SJCRH30 (cell line): ENCODE results near the gene BICD1. TPM values are rescaled to one million over a fixed set of nuclear protein-coding genes. Genes with fewer than 3 reads are reported as not detected.

Source experiments
- DNase-seq, 2 experiments: peaks; one replicate each; pipeline ENCODE4 v3.0.0-alpha.2; 2015 to 2020
- H3K27ac ChIP-seq: fragments of 250-450 bp; sonication (Bioruptor Pico); 2 replicates; pipeline ENCODE4 v1.5.1; 2020; ENCODE audit warnings: mild to moderate bottlenecking, moderate library complexity
- H3K27me3 ChIP-seq: fragments of 250-450 bp; sonication (Bioruptor Pico); 2 replicates; pipeline ENCODE4 v1.5.1; 2020; ENCODE audit warnings: mild to moderate bottlenecking, moderate library complexity
- H3K36me3 ChIP-seq: fragments of 250-450 bp; sonication (Bioruptor Pico); 2 replicates; pipeline ENCODE4 v1.5.1; 2020; ENCODE audit warnings: mild to moderate bottlenecking, moderate library complexity
- H3K4me1 ChIP-seq: fragments of 250-450 bp; sonication (Bioruptor Pico); 2 replicates; pipeline ENCODE4 v1.5.1; 2020; ENCODE audit warnings: mild to moderate bottlenecking, moderate library complexity
- H3K4me3 ChIP-seq: fragments of 250-450 bp; sonication (Bioruptor Pico); 2 replicates; pipeline ENCODE4 v1.5.1; 2020; ENCODE audit warnings: mild to moderate bottlenecking, moderate library complexity
- H3K9me3 ChIP-seq: fragments of 250-450 bp; sonication (Bioruptor Pico); replicated peaks from 2 replicates; pipeline ENCODE4 v1.5.1; 2020; ENCODE audit warnings: mild to moderate bottlenecking, moderate library complexity
- total RNA-seq: library from RNA; depleted of rRNA; stranded (reverse); fragments of >200 nt; shearing (Covaris generic); gene quantifications from 2 replicates; pipeline ENCODE4 v1.2.3, GENCODE V29; 2014

The BICD1 gene
- total RNA-seq, 1 experiment from 2014 or later = 10.8 TPM

DNA sequence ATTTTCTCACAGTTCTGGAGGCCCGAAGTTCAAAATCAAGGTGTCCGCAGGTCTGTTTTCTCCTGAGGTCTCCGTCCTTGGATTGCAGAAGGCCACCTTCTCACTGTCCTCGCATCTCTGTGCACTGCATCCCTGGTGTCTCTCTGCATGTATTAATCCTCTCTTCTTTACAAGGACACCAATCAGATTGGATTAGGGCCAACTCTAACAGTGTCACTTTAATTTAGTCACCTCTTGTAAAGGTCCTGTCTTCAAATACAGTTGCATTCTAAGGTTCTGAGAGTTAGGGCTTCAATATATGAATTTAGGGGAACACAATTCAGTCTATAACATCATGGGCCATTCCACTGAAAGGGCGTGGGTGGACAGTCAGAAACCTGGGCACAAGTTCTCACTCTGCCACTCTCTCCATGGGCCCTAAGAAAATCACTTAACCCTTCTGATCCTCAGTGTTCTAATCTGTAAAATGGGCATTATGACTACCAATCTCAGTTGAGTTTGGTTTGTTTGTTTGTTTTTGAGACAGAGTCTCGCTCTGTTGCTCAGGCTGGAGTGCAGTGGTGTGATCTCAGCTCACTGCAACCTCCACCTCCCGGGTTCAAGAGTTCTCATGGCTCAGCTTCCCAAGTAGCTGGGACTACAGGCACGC is 251.1 kb downstream of the BICD1 start:
- no peak for DNase-seq
- Histone ChIP-seq H3K27ac (no peak overlapping the region), H3K4me1 (no peaks in the 10 kb centered on the region), H3K4me3 (no peak overlapping the region), H3K9me3 (no peaks in the 10 kb centered on the region), H3K27me3 (no peaks in the 10 kb centered on the region), H3K36me3 (no peaks in the 10 kb centered on the region)

DNA sequence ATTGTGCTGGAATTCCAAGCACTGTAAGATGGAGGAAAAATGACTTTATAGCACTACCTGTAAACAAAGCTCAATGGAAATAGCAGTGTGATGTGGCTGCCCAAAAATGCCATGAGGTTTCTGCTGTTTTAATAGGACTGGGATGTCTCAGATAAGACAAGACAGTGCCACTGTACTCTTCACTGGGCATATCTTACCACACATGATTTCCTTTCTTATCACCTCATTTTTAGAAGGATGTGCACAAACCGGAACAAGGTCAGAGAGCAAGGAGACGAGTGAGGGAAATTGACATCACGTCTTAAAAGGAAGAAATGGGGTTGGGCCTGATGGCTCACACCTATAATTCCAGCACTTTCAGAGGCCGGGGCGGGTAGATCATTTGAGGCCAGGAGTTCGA is 254.3 kb downstream of the BICD1 start:
- Histone ChIP-seq H3K9me3 (no peaks in the 10 kb centered on the region), H3K4me3 (no peak overlapping the region), H3K27me3 (no peaks in the 10 kb centered on the region), H3K27ac (no peak overlapping the region), H3K4me1 (no peaks in the 10 kb centered on the region), H3K36me3 (no peaks in the 10 kb centered on the region)
- no peak for DNase-seq

DNA sequence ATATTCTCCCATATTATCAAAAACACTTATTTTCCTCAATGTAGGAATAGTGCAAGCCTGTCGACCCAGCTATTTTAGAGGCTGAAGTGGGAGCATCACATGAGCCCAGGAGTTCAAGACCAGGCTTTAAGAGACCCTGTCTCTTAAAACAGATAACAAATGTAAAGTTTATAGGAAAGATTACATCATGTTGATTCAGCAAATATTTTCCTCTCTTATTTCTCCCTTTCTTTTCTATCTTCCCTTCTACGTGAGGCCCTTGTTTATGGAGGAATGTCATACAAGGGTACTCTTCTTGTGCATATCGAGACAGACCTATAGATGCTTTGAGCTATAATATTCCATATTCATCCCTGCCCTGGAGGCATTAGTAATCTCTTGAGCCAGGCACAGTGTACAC is 256.2 kb downstream of the BICD1 start:
- Histone ChIP-seq H3K9me3 (no peaks in the 10 kb centered on the region), H3K27ac (no peak overlapping the region), H3K27me3 (no peaks in the 10 kb centered on the region), H3K36me3 (no peaks in the 10 kb centered on the region), H3K4me1 (no peaks in the 10 kb centered on the region), H3K4me3 (no peak overlapping the region)
- DNase-seq = no peak

DNA sequence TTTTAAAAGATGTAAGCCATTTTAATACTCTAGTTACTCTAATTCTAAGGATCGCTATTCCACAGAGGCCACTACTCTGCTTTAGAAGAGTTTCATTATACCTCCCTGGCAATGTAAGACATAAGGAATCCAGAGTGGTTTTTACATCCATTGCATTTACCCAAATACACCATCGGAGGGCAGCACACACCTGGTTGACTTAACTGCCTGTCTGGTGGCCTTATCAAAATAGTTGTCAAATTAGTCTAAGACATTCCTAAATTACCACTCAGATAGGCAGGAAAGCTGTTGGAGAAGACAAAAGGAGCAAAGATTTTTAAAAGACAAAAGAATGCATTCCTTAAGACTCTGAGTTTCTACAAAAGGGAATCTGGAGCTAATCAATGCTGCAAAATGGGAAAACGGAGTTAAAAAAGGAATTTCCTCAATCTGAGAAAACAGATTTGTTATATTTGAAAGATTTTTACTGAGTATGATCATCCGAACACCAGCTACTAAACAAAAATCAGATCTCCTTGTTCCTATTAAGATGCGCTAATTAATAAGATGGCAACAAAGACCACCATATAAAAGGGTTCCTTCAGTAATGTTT is 258.9 kb downstream of the BICD1 start:
- Histone ChIP-seq H3K4me1 (no peaks in the 10 kb centered on the region; the same call in 1 of the 2 replicates), H3K36me3 (no peaks in the 10 kb centered on the region), H3K4me3 (no peak overlapping the region), H3K27me3 (no peaks in the 10 kb centered on the region), H3K9me3 (no peaks in the 10 kb centered on the region), H3K27ac (no peak overlapping the region)
- peak; percentile 46 to 84 for DNase-seq

DNA sequence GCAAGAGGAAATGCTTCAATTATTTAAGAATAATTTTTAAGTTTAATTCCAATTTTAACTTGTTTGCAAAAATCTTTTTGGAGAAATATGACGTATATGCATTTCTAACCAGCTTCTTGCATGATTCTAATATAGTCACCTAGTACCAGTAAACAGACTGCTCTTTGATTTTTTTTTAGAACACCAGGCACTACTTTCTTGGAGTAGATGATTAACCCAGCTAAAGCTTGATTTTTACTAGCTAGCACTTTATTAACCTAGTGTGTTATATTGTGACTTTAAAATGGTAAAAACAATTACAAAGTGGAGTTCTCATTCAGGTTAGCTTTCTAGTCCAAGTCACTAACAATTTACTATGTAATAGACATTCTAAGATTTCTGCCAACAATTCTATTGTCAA is 260.1 kb downstream of the BICD1 start:
- Histone ChIP-seq H3K27me3 (no peaks in the 10 kb centered on the region), H3K36me3 (no peaks in the 10 kb centered on the region), H3K4me1 (no peaks in the 10 kb centered on the region; the same call in 1 of the 2 replicates), H3K9me3 (no peaks in the 10 kb centered on the region), H3K4me3 (no peak overlapping the region), H3K27ac (no peak overlapping the region)
- no peak for DNase-seq

DNA sequence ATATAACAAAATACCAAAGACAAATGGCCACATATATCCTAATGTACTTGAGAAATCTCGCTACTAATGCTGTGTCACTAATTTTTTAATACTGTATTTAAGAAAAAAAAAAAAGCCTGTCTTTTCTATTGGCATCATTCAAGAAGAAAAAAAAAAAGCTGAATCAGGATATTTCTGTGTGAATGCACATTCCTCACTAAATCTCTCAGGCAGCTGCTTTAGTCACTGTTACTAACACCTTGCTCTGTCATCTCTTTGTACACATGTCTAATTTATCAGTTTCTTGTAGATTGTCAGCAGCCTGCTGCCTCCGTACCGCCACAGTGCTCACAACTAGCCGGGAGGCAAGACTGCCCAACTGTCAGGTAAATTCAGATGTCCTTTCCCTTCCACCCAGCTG is 260.7 kb downstream of the BICD1 start:
- H3K4me3 ChIP-seq = no peak overlapping the region
- H3K36me3 ChIP-seq = no peaks in the 10 kb centered on the region
- no peaks in the 10 kb centered on the region for H3K9me3 ChIP-seq
- H3K27ac ChIP-seq = no peak overlapping the region
- H3K4me1 ChIP-seq = no peaks in the 10 kb centered on the region; the same call in 1 of the 2 replicates
- DNase-seq = no peak
- H3K27me3 ChIP-seq = no peaks in the 10 kb centered on the region

GRCh38 chr12:32369202-32369601 is 262.6 kb downstream of the BICD1 start:
- H3K4me1 ChIP-seq = no peaks in the 10 kb centered on the region; the same call in 1 of the 2 replicates
- DNase-seq = peak; percentile 52 to 63

GRCh38 chr12:32377344-32378055 is 270.9 kb downstream of the BICD1 start:
- no peaks in the 10 kb centered on the region for H3K27me3 ChIP-seq
- no peak overlapping the region for H3K4me3 ChIP-seq
- no peaks in the 10 kb centered on the region for H3K9me3 ChIP-seq
- no peak for DNase-seq
- H3K36me3 ChIP-seq = no peaks in the 10 kb centered on the region
- H3K27ac ChIP-seq = no peak overlapping the region
- no peaks in the 10 kb centered on the region for H3K4me1 ChIP-seq

More at GRCh38 chr12:32369202-32369601, 262.6 kb downstream of the BICD1 start:
- Histone ChIP-seq H3K4me3 (no peak overlapping the region), H3K36me3 (no peaks in the 10 kb centered on the region), H3K9me3 (no peaks in the 10 kb centered on the region), H3K27me3 (no peaks in the 10 kb centered on the region), H3K27ac (no peak overlapping the region)

- Histone ChIP-seq H3K4me3 (no peak overlapping the region), H3K36me3 (no peaks in the 10 kb centered on the region), H3K27ac (no peak overlapping the region), H3K27me3 (no peaks in the 10 kb centered on the region), H3K9me3 (no peaks in the 10 kb centered on the region), H3K4me1 (no peaks in the 10 kb centered on the region)
- no peak for DNase-seq
Observed at GRCh38 chr12:32379213-32379612, 272.6 kb downstream of the BICD1 start.

DNA sequence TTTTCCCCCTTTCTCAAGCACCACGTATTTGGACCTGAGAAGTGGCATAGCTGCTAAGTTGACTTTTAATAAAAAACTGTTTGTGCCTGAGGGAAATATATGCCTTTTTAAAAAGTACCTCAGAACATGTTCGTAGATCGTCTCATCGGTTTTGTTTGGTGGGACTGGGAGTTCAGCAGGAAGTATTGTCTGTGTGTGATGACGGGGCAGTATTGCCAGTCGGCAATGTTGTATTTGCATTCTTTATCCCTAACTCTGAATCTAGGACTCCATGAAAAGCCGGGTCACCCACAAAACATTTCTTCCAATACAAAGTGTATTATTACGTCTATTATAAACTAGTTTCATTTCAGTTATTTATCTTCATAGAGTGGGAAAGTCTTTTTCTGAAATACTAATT is 273.0 kb downstream of the BICD1 start:
- H3K4me1 ChIP-seq = no peaks in the 10 kb centered on the region
- no peak overlapping the region for H3K27ac ChIP-seq
- H3K4me3 ChIP-seq = no peak overlapping the region
- no peaks in the 10 kb centered on the region for H3K36me3 ChIP-seq
- no peaks in the 10 kb centered on the region for H3K27me3 ChIP-seq
- H3K9me3 ChIP-seq = no peaks in the 10 kb centered on the region
- DNase-seq = no peak

GRCh38 chr12:32382226-32382625 is 275.6 kb downstream of the BICD1 start:
- no peaks in the 10 kb centered on the region for H3K9me3 ChIP-seq
- DNase-seq = no peak
- no peaks in the 10 kb centered on the region for H3K4me1 ChIP-seq
- H3K36me3 ChIP-seq = no peaks in the 10 kb centered on the region
- no peak overlapping the region for H3K4me3 ChIP-seq
- no peaks in the 10 kb centered on the region for H3K27me3 ChIP-seq
- H3K27ac ChIP-seq = no peak overlapping the region

DNA sequence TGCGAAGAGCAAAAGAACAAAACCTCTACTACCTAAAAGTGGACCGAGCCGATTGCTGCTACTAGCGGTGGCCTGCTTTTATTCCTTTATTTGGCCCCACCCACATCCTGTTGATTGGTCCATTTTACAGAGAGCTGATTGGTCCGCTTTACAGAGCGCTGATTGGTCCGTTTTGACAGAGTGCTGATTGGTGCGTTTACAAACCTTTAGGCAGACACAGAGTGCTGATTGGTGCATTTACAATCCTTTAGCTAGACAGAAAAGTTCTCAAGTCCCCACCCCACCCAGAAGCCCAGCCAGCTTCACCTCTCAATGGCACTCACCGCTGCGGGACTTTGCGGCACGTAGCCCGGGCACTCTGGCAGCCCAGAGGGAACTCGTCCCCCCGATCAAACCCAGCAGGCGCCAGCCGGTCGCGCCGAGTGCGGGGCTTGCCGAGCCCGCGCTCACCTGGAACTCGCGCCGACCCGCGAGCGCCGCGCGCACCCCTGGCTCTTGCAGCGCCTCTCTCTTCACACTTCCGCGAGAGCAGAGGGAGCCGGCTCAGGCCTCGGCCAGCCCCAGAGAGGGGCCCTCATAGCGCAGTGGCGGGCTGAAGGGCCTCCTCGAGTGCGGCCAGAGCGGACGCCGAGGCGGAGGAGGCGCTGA is 284.0 kb downstream of the BICD1 start:
- H3K36me3 ChIP-seq = no peaks in the 10 kb centered on the region
- no peaks in the 10 kb centered on the region for H3K4me1 ChIP-seq
- no peak overlapping the region for H3K27ac ChIP-seq
- DNase-seq = no peak
- H3K27me3 ChIP-seq = no peaks in the 10 kb centered on the region
- no peaks in the 10 kb centered on the region for H3K9me3 ChIP-seq
- H3K4me3 ChIP-seq = no peak overlapping the region

DNA sequence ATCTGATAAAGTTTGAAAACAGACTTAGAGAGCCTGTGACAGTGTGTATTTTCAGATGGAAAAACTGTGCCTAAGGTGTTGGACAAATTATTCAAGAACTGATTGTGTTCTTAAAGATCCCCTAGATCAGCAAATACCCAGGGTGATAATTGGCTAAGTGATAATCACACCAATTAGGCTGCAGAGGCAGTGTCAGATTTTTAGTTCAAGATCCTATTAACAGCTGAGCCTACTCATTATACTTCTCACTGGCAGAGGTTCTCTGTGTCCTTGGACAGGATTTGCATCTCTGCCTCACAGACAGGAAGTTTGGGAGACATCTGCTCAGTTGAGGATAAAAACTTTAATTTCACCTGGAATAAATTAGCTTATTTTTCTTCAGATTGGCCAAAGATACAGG is 288.4 kb downstream of the BICD1 start:
- H3K4me3 ChIP-seq = no peak overlapping the region
- no peak overlapping the region for H3K27ac ChIP-seq
- no peak for DNase-seq
- H3K9me3 ChIP-seq = no peaks in the 10 kb centered on the region
- H3K27me3 ChIP-seq = no peaks in the 10 kb centered on the region
- H3K4me1 ChIP-seq = no peaks in the 10 kb centered on the region
- no peaks in the 10 kb centered on the region for H3K36me3 ChIP-seq

DNA sequence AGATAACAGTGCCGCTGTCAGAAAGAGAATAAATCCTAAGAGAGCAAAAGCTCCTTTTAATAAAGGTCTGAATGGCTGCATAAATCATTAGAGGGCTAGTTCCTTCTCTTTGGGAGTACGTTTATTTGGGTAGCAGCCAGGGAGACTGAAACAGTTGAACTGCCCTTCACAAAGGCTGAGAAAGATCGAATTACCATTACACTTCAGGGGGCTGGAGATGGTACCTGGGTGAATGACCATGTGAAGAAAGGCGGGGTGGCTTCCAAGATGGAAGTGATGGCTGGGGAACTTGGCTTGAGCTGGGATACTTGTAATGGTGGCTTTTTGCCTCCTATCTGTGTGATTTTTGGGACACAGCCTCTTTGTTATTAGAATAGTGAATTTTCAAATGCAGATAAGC is 291.0 kb downstream of the BICD1 start:
- Histone ChIP-seq H3K9me3 (no peaks in the 10 kb centered on the region), H3K4me3 (no peak overlapping the region), H3K27me3 (no peaks in the 10 kb centered on the region), H3K36me3 (no peaks in the 10 kb centered on the region), H3K4me1 (no peaks in the 10 kb centered on the region), H3K27ac (no peak overlapping the region)
- DNase-seq = peak in 1 of 2 experiments; percentile 9

GRCh38 chr12:32398181-32398580 is 291.5 kb downstream of the BICD1 start:
- no peak for DNase-seq
- Histone ChIP-seq H3K4me3 (no peak overlapping the region), H3K9me3 (no peaks in the 10 kb centered on the region), H3K27me3 (no peaks in the 10 kb centered on the region), H3K36me3 (no peaks in the 10 kb centered on the region), H3K27ac (no peak overlapping the region), H3K4me1 (no peaks in the 10 kb centered on the region)
